GM19043 (cell line): Measurements from ENCODE around the gene ENTPD8.
A peak's percentile ranks its signal among the peaks of the same experiment; 100 is the strongest.
"Not testable (repeated sequence)": the region's sequence is repeated elsewhere in the genome, so short reads cannot be mapped to it uniquely, and the experiment has no call there.

ENCODE experiments used
- ATAC-seq: cut with Tn5 transposase; IDR thresholded peaks from one replicate; pipeline ENCODE4 v1.9.1; 2021; ENCODE audit warnings: low read depth; ENCODE audit not compliant: unreplicated experiment

Gene ENTPD8

GRCh38 chr9:137476856-137477255 is 35.7 kb upstream of the ENTPD8 start:
- ATAC-seq = no peak

- no peak for ATAC-seq
These were observed 34.5 kb upstream of the ENTPD8 start for GRCh38 chr9:137475666-137476065.

GRCh38 chr9:137474271-137474670 is 33.1 kb upstream of the ENTPD8 start:
- no peak for ATAC-seq

GRCh38 chr9:137470785-137471184 is 29.6 kb upstream of the ENTPD8 start:
- no peak for ATAC-seq

GRCh38 chr9:137467896-137468295 is 26.7 kb upstream of the ENTPD8 start:
- ATAC-seq = no peak

GRCh38 chr9:137467161-137467581 is 26.0 kb upstream of the ENTPD8 start:
- no peak for ATAC-seq

- not testable (repeated sequence) for ATAC-seq
These were observed 25.4 kb upstream of the ENTPD8 start for GRCh38 chr9:137466389-137467085.

- ATAC-seq = no peak
These were observed 24.7 kb upstream of the ENTPD8 start for GRCh38 chr9:137465720-137466388.

GRCh38 chr9:137465000-137465719 is 24.0 kb upstream of the ENTPD8 start:
- ATAC-seq = no peak

GRCh38 chr9:137464291-137464999 is 23.3 kb upstream of the ENTPD8 start:
- no peak for ATAC-seq

GRCh38 chr9:137463931-137464290 is 22.8 kb upstream of the ENTPD8 start:
- no peak for ATAC-seq

GRCh38 chr9:137462986-137463930 is 22.1 kb upstream of the ENTPD8 start:
- ATAC-seq = no peak

GRCh38 chr9:137462396-137462985 is 21.3 kb upstream of the ENTPD8 start:
- no peak for ATAC-seq

- peak; percentile 68 for ATAC-seq
These were observed 20.7 kb upstream of the ENTPD8 start for GRCh38 chr9:137461663-137462395.

GRCh38 chr9:137461316-137461662 is 20.1 kb upstream of the ENTPD8 start:
- no peak for ATAC-seq

GRCh38 chr9:137460363-137461315 is 19.5 kb upstream of the ENTPD8 start:
- ATAC-seq = no peak

- ATAC-seq = no peak
These were observed 18.6 kb upstream of the ENTPD8 start for GRCh38 chr9:137459601-137460362.
